HCT116 (cell line): Measurements from ENCODE around the gene DNAJB8. TPM values are rescaled to one million over a fixed set of nuclear protein-coding genes. Genes with fewer than 3 reads are reported as not detected.

ENCODE experiments used
- ATAC-seq: fragments of 200-7000 bp; cut with Tn5 transposase; 2 replicates; pipeline ENCODE4 v1.9.1; 2020; ENCODE audit warnings: mild to moderate bottlenecking, moderate library complexity
- BruUV-seq: library from RNA; stranded (reverse); fragments of 400-500 nt; replicated peaks from 2 replicates; lab custom pipeline; 2021; lab: Mats Ljungman, UMichigan
- CTCF ChIA-PET: fragments of 300-600 bp; sonication (Branson Sonifier 250); formaldehyde crosslinking; loops from one replicate; lab custom pipeline; 2021; ENCODE audit warnings: antibody characterized with exemption; lab: Charles Lee
- POLR2A ChIA-PET: fragments of 300-600, 350-600 bp; sonication (Branson Sonifier 250); formaldehyde crosslinking; loops from one replicate; lab custom pipeline; 2021; ENCODE audit warnings: antibody characterized with exemption; lab: Charles Lee
- RAD21 ChIA-PET, 2 experiments: fragments of 300-600 bp; sonication (Branson Sonifier 250); formaldehyde crosslinking; loops; one replicate each; lab custom pipeline; 2023; ENCODE audit warnings: low total read pairs in 2 of 2; ENCODE audit not compliant: uncharacterized antibody in 2 of 2, unreplicated experiment in 2 of 2, low non-redundant PET in 1 of 2; lab: Charles Lee
- DNase-seq: peaks from one replicate; pipeline ENCODE4 v3.0.0-alpha.2; 2010; ENCODE audit warnings: low read depth, low spot score
- H2AFZ ChIP-seq: fragments of 200-600 bp; shearing (Covaris generic), sonication (generic); 2 replicates; pipeline ENCODE4 v1.6.1; 2017; ENCODE audit warnings: low read depth, mixed run types, mixed read lengths, antibody characterized with exemption, low read length; ENCODE audit not compliant: poor library complexity, severe bottlenecking
- H3K27ac ChIP-seq: 2 replicates; pipeline ENCODE4 v1.5.1; 2012; ENCODE audit warnings: low read depth, low read length
- H3K27me3 ChIP-seq: fragments of 200-600 bp; sonication (generic); 2 replicates; pipeline ENCODE4 v1.6.1; 2016; ENCODE audit warnings: mixed run types, low read length, mixed read lengths; ENCODE audit not compliant: insufficient read depth
- H3K36me3 ChIP-seq, 2 experiments: fragments of 200-500 bp in 1 of 2; fragments of 200-600 bp in 1 of 2; sonication (Bioruptor generic) in 1 of 2; sonication (generic) in 1 of 2; 2 replicates each; pipeline versions ENCODE4 v1.5.1 to v1.6.1; 2014 to 2016; ENCODE audit warnings: low read length in 2 of 2, inconsistent platforms in 1 of 2, mixed read lengths in 1 of 2, mixed run types in 1 of 2; ENCODE audit not compliant: insufficient read depth in 2 of 2, control insufficient read depth in 1 of 2
- H3K4me1 ChIP-seq, 2 experiments: fragments of 200-600 bp in 1 of 2; sonication (generic) in 1 of 2; 2 replicates each; pipeline versions ENCODE4 v1.5.1 to v1.6.1; 2012 to 2017; ENCODE audit warnings: low read length in 2 of 2, inconsistent platforms in 1 of 2, mild to moderate bottlenecking in 1 of 2, mixed read lengths in 1 of 2, mixed run types in 1 of 2, moderate library complexity in 1 of 2; ENCODE audit not compliant: insufficient read depth in 2 of 2, control insufficient read depth in 1 of 2
- H3K4me2 ChIP-seq: fragments of 200-600 bp; sonication (generic); 2 replicates; pipeline ENCODE4 v1.6.1; 2017; ENCODE audit warnings: mixed run types, low read length, mixed read lengths
- H3K4me3 ChIP-seq, 2 experiments: fragments of 200-600 bp in 1 of 2; sonication (generic) in 1 of 2; replicated peaks in 1 of 2; 2 replicates each; pipeline ENCODE4 v1.5.1; 2011 to 2016; ENCODE audit warnings: low read length in 2 of 2, control low read depth in 1 of 2, low read depth in 1 of 2, mild to moderate bottlenecking in 1 of 2, mixed read lengths in 1 of 2, mixed run types in 1 of 2
- H3K79me2 ChIP-seq: fragments of 200-600 bp; sonication (generic); 2 replicates; pipeline ENCODE4 v1.6.1; 2017; ENCODE audit warnings: mild to moderate bottlenecking, mixed run types, low read length, moderate library complexity, mixed read lengths; ENCODE audit not compliant: insufficient read depth
- H3K9ac ChIP-seq: fragments of 200-600 bp; sonication (generic); 2 replicates; pipeline ENCODE4 v1.6.1; 2016; ENCODE audit warnings: low read length, mixed read lengths
- H3K9me2 ChIP-seq: fragments of 200-600 bp; sonication (generic), shearing (Covaris generic); 2 replicates; pipeline ENCODE4 v1.6.1; 2017; ENCODE audit warnings: mixed run types, mild to moderate bottlenecking, moderate library complexity; ENCODE audit not compliant: insufficient read depth
- H3K9me3 ChIP-seq, 2 experiments: fragments of 200-500 bp in 1 of 2; fragments of 200-600 bp in 1 of 2; sonication (Bioruptor generic) in 1 of 2; sonication (generic) in 1 of 2; 2 replicates each; pipeline ENCODE4 v1.6.1; 2014 to 2017; ENCODE audit warnings: low read length in 2 of 2, mixed read lengths in 2 of 2, inconsistent platforms in 1 of 2, low read depth in 1 of 2, mild to moderate bottlenecking in 1 of 2, mixed run types in 1 of 2, moderate library complexity in 1 of 2; ENCODE audit not compliant: control insufficient read depth in 1 of 2, insufficient read depth in 1 of 2
- H4K20me1 ChIP-seq: fragments of 200-600 bp; sonication (generic), shearing (Covaris generic); 2 replicates; pipeline ENCODE4 v1.6.1; 2017; ENCODE audit warnings: mixed run types, mild to moderate bottlenecking, moderate library complexity; ENCODE audit not compliant: insufficient read depth
- ATF3 ChIP-seq: IDR thresholded peaks from 2 replicates; pipeline ENCODE4 v1.6.1; 2012
- CBX3 ChIP-seq: IDR thresholded peaks from 2 replicates; pipeline ENCODE4 v1.6.1; 2012; ENCODE audit warnings: low read depth
- EGR1 ChIP-seq: IDR thresholded peaks from 2 replicates; pipeline ENCODE4 v1.6.1; 2012; ENCODE audit warnings: low read depth
- EZH2 ChIP-seq: fragments of 200-600 bp; sonication (generic); IDR thresholded peaks from 2 replicates; pipeline ENCODE4 v1.6.1; 2017; ENCODE audit warnings: antibody characterized with exemption, mixed run types
- EZH2phosphoT487 ChIP-seq: fragments of 200-600 bp; IDR thresholded peaks from 2 replicates; pipeline ENCODE4 v1.6.1; 2018; ENCODE audit warnings: antibody characterized with exemption, borderline replicate concordance
- JUND ChIP-seq: IDR thresholded peaks from 2 replicates; pipeline ENCODE4 v1.6.1; 2012
- MAX ChIP-seq: IDR thresholded peaks from 2 replicates; pipeline ENCODE4 v1.6.1; 2012
- POLR2AphosphoS5 ChIP-seq: IDR thresholded peaks from 2 replicates; pipeline ENCODE4 v1.6.1; 2011; ENCODE audit warnings: mild to moderate bottlenecking, low read depth, low read length, moderate library complexity
- REST ChIP-seq: IDR thresholded peaks from 2 replicates; pipeline ENCODE4 v1.6.1; 2012; ENCODE audit warnings: low read depth
- SIN3A ChIP-seq: IDR thresholded peaks from 2 replicates; pipeline ENCODE4 v1.6.1; 2012; ENCODE audit warnings: low read depth
- SP1 ChIP-seq: IDR thresholded peaks from 2 replicates; pipeline ENCODE4 v1.6.1; 2012; ENCODE audit warnings: low read depth
- SRF ChIP-seq: IDR thresholded peaks from 2 replicates; pipeline ENCODE4 v1.6.1; 2012; ENCODE audit warnings: low read depth
- YY1 ChIP-seq: IDR thresholded peaks from 2 replicates; pipeline ENCODE4 v1.6.1; 2011; ENCODE audit warnings: low read length, low read depth, moderate library complexity, mild to moderate bottlenecking; ENCODE audit not compliant: insufficient replicate concordance; ENCODE audit errors: extremely low read depth
- ZNF274 ChIP-seq: fragments of 200-500 bp; sonication (Bioruptor generic); IDR thresholded peaks from 2 replicates; pipeline ENCODE4 v1.6.1; 2014; ENCODE audit warnings: mild to moderate bottlenecking, low read depth, low read length, inconsistent platforms
- intact Hi-C: fragments of 100-400 bp; cut with micrococcal nuclease; formaldehyde crosslinking; loops from 2 replicates; pipeline ENCODE4 v1.10.0; 2022
- total RNA-seq: library from RNA; stranded (reverse); gene quantifications from one replicate; pipeline ENCODE4 v1.2.1, GENCODE V29; 2021; ENCODE audit not compliant: unreplicated experiment
- TF ChIP-seq, protein P1 (sequence below): IDR thresholded peaks from 2 replicates; pipeline ENCODE4 v1.6.1; 2011; ENCODE audit warnings: mild to moderate bottlenecking, low read length, moderate library complexity; ENCODE audit not compliant: insufficient replicate concordance; ENCODE audit errors: extremely low read depth

The DNAJB8 gene
- total RNA-seq, 1 experiment from 2014 or later = not detected

GRCh38 chr3:128464188-128464587 is 2.5 kb downstream of the DNAJB8 start:
- RAD21 ChIA-PET = no interaction called here
- Histone ChIP-seq H3K9ac (no peak overlapping the region), H3K4me2 (no peak overlapping the region), H2AFZ (no peak overlapping the region), H4K20me1 (no peaks in the 10 kb centered on the region), H3K27me3 (peaks cover 19% of the 10 kb centered on the region), H3K9me3 (no peaks in the 10 kb centered on the region), H3K36me3 (no peaks in the 10 kb centered on the region), H3K4me1 (no peaks in the 10 kb centered on the region), H3K9me2 (no peaks in the 10 kb centered on the region), H3K27ac (no peak overlapping the region), H3K4me3 (no peak overlapping the region), H3K79me2 (no peaks in the 10 kb centered on the region)
- no peak for ATAC-seq
- intact Hi-C loops = no loop called here
- TF ChIP-seq SIN3A = no peak
- TF ChIP-seq ATF3 = no peak
- TF ChIP-seq, protein P1, sequence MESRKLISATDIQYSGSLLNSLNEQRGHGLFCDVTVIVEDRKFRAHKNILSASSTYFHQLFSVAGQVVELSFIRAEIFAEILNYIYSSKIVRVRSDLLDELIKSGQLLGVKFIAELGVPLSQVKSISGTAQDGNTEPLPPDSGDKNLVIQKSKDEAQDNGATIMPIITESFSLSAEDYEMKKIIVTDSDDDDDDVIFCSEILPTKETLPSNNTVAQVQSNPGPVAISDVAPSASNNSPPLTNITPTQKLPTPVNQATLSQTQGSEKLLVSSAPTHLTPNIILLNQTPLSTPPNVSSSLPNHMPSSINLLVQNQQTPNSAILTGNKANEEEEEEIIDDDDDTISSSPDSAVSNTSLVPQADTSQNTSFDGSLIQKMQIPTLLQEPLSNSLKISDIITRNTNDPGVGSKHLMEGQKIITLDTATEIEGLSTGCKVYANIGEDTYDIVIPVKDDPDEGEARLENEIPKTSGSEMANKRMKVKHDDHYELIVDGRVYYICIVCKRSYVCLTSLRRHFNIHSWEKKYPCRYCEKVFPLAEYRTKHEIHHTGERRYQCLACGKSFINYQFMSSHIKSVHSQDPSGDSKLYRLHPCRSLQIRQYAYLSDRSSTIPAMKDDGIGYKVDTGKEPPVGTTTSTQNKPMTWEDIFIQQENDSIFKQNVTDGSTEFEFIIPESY = no peak
- TF ChIP-seq POLR2AphosphoS5 = no peak
- TF ChIP-seq EGR1 = no peak
- TF ChIP-seq SRF = no peak
- no peak for TF ChIP-seq YY1
- TF ChIP-seq ZNF274 = no peak
- no peak for TF ChIP-seq EZH2phosphoT487
- no peak for TF ChIP-seq EZH2
- no peak for TF ChIP-seq SP1
- no peak for TF ChIP-seq JUND
- no peak for TF ChIP-seq MAX
- TF ChIP-seq REST = no peak
- no peak for TF ChIP-seq CBX3
- CTCF ChIA-PET = no interaction called here
- DNase-seq = no peak
- no TSS peak for BruUV-seq
- POLR2A ChIA-PET = no interaction called here
